ENCODE measurements around the gene NMNAT2.
A peak's percentile ranks its signal among the peaks of the same experiment; 100 is the strongest.
"Not testable (repeated sequence)": the region's sequence is repeated elsewhere in the genome, so short reads cannot be mapped to it uniquely, and the experiment has no call there.

The NMNAT2 gene

GRCh38 chr1:183417772-183418491 lies at the start of gene NMNAT2:
NMNAT2 (minus strand) TSS chr1:183418380; CDS start chr1:183418267, 113 bp downstream.
- DNase-seq (ENCODE audit: low read depth), result no peak

GRCh38 chr1:183467687-183468086 lies 49.5 kb upstream of the NMNAT2 start:
- no peak for DNase-seq (ENCODE audit: low read depth)

DNA sequence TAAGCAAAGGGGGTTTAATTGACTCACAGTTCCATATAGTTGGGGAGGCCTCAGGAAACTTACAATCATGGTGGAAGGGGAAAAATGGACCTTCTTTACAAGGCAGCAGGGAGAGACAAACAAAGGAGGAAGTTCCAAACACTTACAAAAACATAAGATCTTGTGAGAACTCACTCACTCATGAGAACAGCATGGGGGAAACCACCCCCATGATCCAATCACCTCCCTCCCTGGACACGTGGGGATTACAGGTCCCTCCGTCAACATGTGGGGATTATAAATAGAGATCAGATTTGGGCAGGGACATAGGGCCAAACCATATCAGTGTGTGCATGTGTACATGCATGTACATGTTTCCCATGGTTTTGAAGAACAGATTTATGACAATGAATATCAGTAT lies 48.6 kb upstream of the NMNAT2 start:
- DNase-seq (ENCODE audit: low read depth), result no peak

DNA sequence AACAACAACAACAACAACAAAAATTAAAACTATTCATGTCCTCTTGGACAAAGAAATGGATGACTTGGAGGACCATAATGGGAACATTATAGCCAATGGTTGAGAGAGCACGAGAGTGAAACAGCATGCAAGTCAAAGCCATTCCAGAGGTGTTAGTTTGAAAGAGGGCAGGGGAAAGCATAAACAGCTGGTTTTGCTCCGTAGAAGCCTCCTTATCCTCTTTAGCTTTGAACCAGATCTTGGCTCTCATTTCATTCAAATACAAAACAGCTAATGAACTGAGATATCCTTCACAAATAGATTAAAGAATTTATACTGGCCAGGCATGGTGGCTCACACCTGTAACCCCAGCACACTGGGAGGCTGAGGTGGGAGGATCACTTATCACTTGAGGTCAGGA lies 45.4 kb upstream of the NMNAT2 start:
- DNase-seq (ENCODE audit: low read depth), result no peak

- DNase-seq (ENCODE audit: low read depth), result no peak
These were observed 43.2 kb upstream of the NMNAT2 start for GRCh38 chr1:183461350-183461749.

GRCh38 chr1:183460596-183460995 lies 42.4 kb upstream of the NMNAT2 start:
- no peak for DNase-seq (ENCODE audit: low read depth)

DNA sequence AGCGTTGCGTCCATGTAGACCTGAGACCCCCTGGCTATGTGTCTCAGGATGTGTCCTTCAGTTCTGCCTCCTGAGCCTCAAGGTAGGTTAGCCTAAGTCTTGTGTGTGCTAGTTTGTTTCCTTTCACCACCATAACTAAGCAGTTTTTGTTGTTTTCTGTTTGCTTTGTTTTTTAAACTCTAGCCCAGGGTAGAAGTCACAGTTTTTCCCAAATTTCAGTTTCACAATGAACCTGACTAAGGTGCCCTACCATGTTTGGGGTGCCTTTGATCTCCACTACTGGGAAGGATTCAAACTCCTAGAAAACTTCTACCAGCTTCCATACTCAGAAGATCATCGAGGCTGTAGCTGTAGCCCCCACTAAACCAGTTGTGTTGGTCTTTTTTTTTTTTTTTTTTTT lies 39.3 kb upstream of the NMNAT2 start:
- no peak for DNase-seq (ENCODE audit: low read depth)

GRCh38 chr1:183456826-183457225 lies 38.6 kb upstream of the NMNAT2 start:
- DNase-seq (ENCODE audit: low read depth), result no peak

DNA sequence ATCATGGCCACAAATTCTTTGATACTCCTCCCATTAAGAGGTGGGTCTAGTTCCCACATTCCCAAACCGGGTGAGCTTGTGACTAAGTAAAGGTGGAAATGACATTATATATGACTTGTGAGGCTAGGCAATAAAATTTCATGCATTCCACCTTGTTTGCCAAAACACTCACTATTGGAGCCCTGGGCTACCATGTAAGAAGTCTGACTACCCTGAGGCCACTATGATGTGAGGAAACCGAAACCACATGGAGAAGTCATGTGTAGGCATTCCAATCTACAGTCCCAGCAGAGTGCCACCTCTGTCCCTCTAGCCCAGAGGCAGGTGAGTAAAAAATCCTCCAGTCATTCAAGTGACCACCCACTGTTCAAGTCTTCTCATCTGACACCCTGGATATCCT lies 36.2 kb upstream of the NMNAT2 start:
- DNase-seq (ENCODE audit: low read depth), result no peak

GRCh38 chr1:183450093-183450492 lies 31.9 kb upstream of the NMNAT2 start:
- no peak for DNase-seq (ENCODE audit: low read depth)

GRCh38 chr1:183449223-183449770 lies 31.1 kb upstream of the NMNAT2 start:
- DNase-seq (ENCODE audit: low read depth), result no peak

- peak; percentile 10 for DNase-seq (ENCODE audit: low read depth)
These were observed 26.1 kb upstream of the NMNAT2 start for GRCh38 chr1:183444243-183444642.

- no peak for DNase-seq (ENCODE audit: low read depth)
These were observed 25.3 kb upstream of the NMNAT2 start for GRCh38 chr1:183443466-183443865.

DNA sequence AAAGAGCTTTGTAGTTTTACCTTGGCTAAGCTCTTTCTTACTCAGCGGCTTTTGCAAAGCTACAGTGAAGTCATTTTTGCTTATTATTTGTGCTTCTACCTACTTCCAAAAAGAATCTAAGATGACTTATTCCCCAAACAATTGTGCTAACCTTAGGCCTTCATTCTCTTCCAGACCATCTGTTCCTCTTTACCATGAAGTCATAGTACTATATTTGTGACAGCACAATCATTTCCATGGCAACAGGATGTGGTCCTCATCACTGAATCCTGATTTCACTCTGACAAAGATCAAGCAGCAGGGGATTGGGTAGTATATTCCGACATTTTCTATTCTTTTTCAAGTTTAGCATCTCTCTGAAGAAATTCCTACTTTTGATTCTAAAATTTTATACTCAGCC lies 24.8 kb upstream of the NMNAT2 start:
- DNase-seq (ENCODE audit: low read depth), result no peak

DNA sequence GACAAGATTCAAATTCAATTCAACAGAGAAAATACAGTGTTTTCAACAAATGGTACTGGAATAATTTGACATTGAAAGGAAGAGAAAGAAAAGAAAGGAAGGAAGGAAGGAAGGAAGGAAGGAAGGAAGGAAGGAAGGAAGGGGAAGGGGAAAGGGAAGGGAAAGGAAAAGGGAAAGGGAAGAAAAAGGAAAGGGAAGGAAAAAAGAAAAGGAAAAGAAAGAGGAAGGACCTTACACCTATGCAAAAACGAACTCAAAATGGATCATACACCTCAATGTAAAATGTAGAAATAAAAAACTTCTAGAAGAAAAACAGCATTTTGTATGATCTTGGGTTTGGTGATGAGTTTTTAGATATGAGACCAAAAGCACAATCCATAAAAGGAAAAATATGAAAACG lies 19.9 kb upstream of the NMNAT2 start:
- no peak for DNase-seq (ENCODE audit: low read depth)

DNA sequence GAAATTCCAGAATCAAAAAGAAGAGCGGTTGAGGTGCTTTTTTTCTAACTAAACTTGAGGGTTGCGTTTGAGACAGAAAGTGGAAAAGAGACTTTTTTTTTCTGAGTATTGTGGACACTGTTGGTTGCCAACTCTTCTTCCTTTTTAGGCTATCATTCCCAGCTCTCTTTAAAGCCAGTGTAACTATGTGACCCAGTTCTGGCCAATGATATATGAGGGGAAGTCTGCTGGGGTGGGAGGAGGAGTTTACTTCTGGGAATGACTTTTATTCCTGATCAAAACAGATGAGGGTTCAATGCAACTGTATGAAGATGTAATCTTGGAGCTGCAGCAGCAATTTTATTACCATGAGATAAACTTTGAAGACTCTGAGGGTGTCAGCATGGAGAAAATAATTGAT lies 17.3 kb upstream of the NMNAT2 start:
- no peak for DNase-seq (ENCODE audit: low read depth)

DNA sequence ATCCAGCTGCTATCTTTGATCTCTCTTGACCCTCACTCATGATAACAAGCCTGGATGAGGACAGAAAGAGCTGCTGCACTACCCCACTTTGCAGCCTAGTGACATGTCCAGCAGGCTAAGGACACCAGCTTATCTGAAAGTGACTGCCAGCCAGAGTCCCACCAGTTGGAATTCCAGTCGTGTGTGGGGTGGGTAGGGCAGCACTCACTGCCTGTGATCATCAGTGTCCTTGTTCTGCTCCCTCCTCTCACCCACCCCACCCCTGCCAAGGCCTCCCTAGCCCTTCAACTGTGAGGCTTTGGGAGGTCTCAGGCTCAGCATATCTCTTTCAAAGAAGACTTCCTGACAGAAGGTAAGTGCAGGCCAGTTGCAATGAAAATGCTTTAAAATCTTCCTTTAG lies 15.5 kb upstream of the NMNAT2 start:
- DNase-seq (ENCODE audit: low read depth), result no peak

DNA sequence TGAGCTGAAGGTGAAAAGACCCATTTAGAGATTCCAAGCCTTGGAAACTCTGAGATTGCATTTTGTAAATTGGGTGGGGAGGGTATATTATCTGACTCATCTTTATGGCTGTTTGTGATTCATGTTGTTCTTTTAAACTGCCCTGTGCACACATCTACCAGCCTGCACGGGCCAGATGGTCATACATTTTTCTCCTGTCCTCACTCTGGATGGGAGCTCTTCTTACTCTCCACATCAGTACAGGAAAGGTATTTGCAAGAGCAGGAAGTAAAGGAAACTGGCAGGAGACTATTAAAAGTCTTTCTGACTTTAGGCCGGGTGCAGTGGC lies 14.3 kb upstream of the NMNAT2 start:
- DNase-seq (ENCODE audit: low read depth), result no peak

DNA sequence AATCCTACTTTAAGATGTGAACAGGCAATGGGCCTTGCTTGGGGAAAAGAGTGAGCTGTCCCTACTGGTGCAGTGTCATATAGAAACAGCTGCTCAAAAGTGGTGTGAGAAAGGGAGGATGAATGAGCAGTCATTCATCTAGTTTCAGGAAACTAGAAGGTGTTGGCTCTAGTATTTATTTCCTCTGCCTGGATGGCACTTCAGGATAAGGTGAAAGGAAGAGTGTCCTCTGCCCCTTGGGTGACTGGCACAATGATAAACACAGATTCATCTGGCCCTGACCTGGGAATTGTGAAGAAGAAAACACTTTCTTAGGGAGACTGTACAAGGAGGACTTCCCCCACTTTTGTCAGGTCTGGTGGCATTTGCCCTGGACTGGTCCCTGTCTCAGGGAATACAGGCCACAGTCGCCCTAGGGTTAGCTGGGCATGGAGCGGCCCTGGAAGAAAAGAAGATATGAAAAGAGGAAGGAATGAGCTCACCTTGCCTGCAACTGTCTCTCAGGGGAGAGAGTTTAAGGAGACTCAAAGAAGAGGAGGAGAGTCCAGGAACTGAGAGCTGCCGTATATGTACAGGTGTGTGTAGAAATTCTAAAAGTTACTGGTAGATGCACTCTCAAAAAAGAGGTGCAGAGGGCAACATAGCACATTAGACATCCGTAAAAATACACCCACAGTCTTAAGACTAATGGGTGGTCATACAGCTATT lies 13.8 kb upstream of the NMNAT2 start:
- no peak for DNase-seq (ENCODE audit: low read depth)

DNA sequence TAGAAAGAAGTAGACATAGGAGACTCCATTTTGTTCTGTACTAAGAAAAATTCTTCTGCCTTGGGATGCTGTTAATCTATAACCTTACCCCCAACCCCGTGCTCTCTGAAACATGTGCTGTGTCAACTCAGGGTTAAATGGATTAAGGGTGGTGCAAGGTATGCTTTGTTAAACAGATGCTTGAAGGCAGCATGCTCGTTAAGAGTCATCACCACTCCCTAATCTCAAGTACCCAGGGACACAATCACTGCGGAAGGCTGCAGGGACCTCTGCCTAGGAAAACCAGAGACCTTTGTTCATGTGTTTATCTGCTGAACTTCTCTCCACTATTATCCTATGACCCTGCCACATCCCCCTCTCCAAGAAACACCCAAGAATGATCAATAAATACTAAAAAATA lies 9.4 kb upstream of the NMNAT2 start:
- DNase-seq (ENCODE audit: low read depth), result not testable (repeated sequence)

DNA sequence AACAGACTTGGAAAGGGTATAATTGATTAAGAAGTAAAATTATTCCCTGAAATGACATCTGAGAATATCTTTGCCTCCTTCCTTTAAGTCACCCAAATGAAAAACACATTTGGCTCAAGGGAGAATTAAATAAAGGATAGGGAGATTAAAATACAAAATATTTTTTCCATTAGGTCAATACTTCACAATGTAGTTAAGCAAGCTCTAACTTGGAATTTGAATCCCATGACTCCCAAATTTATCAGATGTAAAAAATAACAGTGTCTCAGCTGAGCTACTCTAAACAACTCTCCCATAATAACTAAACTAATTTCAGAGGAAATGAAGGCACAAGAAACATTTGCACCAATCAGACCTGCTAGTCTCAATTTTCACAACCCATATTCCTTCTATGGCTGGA lies 6.5 kb upstream of the NMNAT2 start:
- no peak for DNase-seq (ENCODE audit: low read depth)

GRCh38 chr1:183423541-183423940 lies 5.4 kb upstream of the NMNAT2 start:
- no peak for DNase-seq (ENCODE audit: low read depth)

GRCh38 chr1:183419399-183419798 lies 1.2 kb upstream of the NMNAT2 start:
- DNase-seq (ENCODE audit: low read depth), result no peak

- DNase-seq (ENCODE audit: low read depth), result no peak
These were observed 516 bp upstream of the NMNAT2 start for GRCh38 chr1:183418696-183419095.
